ENCODE results near the gene TULP4.

Gene TULP4

DNA sequence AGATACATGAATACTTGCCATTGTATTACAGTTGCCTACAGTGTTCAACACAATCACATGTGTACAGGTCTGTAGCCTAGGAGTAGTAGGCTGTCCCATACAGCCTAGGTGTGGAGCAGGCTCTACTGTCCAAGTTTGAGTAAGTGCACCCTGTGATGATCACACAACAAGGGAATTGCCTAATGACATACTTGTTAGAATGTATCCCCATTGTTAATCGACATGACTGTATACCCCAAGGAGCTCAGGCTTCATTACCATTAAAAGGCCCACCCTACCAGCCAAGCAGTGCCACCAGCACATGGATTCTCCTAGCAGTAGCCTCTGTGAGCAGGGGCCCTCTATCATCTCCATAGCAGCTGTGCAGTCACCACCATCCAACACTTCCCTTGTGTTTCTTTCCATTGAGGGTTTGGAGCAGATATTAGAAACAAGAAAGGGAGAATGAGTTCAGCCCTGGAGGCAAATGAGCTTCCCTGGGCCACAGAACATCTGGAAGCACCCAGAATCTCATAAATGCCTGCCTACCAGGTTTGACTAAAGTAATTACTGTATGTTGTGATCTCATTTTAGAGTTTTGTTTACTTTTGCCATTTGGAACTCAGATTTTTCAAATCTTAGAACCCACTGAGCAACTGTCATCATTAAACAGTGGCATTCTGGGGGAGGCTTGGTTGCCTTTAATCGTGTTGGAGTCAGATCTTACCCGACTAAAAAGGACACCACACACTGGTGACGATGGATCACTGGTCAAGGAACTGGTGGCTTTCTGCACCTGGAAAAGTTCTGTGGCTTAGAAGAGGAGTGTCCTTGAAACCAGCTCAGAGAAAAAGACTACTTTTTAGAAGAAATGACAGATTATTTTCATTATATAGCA is 104.9 kb downstream of the TULP4 start:
- no peak for DNase-seq (ENCODE audit: extremely low read depth in 1 of 2, low read depth in 1 of 2)

DNA sequence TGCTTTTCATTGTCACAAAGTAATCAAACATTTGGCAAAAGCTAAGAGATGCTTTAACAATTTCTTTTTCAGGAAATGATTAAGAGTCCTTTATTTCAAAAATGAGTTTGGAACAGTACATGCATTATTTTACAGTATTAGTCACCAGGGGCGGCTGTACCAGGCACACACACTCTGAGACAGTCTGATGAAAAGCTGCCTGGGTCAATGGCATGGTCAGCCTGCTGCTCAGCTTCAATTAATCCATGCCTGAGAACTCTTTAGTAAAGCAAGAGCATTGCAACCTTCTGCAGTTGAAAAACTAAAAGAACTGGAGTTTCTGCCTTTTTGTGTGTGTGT is 105.5 kb downstream of the TULP4 start:
- no peak for DNase-seq (ENCODE audit: extremely low read depth in 1 of 2, low read depth in 1 of 2)

DNA sequence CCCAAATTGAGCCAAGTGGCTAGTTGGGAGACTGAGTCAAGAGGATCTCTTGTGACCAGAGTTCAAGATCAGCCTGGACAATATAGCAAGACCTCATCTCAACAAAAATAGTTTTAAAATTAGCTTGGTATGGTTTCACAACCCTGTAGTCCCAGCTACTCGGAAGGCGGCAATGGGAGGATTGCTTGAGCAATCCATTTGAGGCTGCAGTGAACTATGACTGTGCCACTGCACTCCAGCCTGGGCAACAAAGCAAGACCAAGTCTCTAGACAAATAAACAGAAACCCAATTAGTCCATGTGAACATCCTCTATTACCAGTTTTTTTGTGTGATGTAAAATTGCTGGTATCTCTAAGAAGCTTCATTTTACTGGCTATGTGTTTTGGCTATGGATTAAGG is 106.2 kb downstream of the TULP4 start:
- DNase-seq (ENCODE audit: extremely low read depth in 1 of 2, low read depth in 1 of 2) = no peak

DNA sequence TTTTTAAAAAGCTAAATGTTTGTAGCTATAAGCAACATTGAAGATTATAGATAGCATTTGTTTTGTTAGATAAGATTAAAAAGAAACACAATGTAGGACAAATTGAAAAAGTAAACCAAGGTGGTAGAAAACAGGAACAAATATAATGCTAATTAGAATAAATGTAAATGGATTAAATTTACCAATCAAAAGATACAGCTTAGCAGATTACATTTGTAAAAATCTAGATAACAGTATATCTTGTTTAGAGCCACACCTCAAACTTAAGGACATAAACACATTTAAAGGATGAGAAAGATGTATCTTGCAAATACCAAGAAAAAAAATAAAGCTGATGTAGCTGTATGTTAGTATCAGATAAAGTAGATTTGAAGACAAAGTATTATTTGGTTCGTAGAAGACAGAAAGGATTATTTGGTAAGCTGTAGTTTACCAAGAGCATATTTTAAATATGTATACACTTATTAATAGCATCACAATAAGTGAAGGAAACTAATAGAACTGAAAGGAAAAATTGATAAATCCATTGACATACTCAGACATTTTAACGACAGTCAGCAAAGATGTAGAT is 107.2 kb downstream of the TULP4 start:
- no peak for DNase-seq (ENCODE audit: extremely low read depth in 1 of 2, low read depth in 1 of 2)

DNA sequence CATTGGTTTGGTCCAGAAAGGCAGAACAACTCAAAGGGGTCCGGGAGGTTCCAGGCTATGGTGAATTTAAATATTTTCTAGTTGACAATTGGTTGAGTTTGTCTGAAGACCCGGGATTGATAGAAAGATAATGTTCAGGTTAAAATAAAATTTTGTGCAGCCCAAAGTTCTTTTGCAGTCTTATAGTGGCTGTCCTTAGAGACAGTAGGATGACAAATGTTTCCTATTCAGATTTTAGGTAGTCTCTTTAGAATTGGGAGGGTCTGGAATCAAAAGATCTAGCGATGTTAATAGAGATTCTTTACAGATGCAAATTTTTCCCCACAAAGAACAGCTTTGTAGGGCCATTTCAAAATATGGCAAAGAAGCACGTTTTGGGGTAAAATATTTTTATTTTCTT is 109.1 kb downstream of the TULP4 start:
- DNase-seq (ENCODE audit: extremely low read depth in 1 of 2, low read depth in 1 of 2) = no peak

DNA sequence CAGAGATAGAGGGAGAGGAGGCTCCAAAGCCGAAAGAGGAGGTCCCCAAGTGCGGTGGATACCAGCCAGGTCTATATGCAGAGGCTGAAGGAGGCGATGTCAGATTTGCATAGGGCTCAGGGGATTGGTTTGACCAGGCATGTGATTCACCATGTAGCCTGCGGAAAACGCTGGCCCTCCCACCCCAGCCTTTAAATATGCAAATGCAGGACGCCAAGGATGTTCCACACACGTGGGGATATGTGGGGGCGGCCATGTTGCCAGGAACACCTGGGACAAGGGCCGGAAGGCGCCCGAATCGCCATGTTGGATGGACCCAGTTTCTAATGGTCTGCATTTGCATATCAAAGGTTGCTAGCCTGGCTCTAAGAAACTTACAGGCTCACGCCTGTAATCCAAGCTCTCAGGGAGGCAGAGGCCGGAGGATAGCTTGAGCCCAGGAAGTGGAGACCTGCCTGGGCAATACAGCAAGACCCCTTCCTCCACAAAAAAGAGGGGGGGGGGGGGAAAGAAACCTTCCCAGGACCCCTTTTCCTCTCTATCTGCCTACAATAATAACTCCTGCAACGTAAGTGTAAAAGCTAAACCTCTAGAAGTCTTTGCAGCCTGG is 110.5 kb downstream of the TULP4 start:
- DNase-seq (ENCODE audit: extremely low read depth in 1 of 2, low read depth in 1 of 2) = no peak

DNA sequence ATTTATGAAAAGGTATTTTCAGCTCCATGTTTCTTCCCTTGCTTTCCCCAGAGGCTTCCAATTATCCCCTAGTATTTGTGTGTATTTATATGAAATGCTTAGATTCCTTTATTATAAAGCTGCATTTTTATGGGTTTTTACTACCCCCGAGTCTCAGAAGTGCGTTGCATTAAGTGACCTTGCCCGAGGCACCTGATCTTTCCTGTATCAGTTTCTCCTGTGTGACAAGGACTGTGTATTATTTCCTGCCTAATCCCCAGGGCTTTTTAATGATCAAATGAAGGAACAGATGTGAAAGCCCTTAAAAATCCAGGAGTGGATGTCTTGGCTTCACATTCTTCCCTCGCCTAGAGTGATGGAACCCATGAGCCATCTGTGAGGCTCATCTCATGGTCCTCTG is 118.8 kb downstream of the TULP4 start:
- no peak for DNase-seq (ENCODE audit: extremely low read depth in 1 of 2, low read depth in 1 of 2)

DNA sequence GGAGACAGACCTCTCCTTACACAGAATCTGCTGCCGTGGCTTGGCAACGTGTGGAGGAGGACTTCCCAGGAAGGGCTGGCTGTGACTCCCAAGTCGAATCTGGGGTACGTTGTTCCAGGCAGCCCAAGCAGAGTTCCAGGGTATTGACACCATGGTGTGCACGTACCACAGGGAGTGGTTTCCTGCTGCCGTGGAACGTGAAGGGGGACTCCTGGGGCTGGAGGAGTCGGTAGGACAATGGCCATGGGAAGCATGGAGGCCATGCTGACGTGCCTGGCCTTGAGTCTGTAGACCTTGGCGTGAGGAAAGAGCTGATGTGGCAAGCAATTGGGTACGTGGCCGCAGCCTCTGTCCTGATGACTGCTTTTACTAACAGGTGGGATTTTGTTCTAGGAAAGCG is 119.3 kb downstream of the TULP4 start:
- no peak for DNase-seq (ENCODE audit: extremely low read depth in 1 of 2, low read depth in 1 of 2)

DNA sequence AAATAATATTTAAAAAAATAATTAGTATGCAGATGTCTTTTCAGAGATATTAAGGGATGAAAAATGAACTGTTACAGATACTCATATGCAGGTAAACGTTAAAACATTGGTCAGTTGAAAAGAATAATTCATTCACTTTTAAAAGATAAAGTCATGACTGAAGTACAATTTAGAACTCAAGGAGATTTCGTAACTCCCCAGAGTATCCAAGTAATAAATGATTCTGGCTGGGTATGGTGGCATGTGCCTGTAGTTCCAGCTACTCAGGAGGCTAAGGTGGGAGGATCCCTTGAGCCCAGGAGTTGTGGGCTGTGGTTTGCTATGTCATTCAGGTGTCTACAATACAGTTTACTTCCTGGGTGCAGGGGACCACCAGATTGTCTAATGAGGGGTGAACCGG is 125.3 kb downstream of the TULP4 start:
- DNase-seq (ENCODE audit: extremely low read depth in 1 of 2, low read depth in 1 of 2) = no peak

DNA sequence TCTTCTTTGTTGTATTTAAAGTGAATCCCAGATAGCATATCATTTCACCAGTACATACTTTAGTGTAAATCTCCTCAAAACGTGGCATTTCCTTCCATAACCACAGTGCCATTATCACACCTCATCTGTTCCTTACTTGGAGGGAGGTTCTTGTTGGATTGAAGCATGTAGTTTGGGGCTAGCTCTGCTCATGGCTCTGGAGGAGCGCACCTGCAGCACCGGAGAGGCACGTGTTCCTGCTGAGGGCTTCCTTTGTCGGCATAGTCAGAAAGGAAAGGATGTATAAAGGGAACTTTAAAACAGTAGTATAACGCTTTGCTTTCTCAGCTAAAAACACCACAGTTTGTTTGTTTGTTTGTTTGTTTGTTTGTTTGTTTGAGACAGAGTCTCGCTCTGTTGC is 126.0 kb downstream of the TULP4 start:
- no peak for DNase-seq (ENCODE audit: extremely low read depth in 1 of 2, low read depth in 1 of 2)

DNA sequence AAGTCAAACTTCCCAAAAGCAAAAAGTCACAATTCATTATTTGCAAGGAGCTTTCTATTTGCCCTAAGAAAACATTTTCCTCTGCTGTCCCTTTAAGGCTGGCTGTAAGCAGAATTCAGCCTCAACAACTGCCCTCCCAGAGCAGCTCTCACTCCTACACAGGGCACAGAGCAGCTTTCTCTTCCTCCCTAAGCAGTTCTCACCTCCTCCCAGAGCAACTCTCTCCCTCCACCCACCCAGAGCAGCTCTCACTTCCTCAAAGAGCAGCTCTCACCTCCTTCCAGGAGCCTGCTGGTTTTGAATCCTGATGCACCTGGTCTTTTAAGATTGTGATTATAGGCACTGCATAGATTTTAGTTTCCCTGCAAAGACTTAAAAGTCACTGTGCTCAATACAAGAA is 127.0 kb downstream of the TULP4 start:
- DNase-seq (ENCODE audit: extremely low read depth in 1 of 2, low read depth in 1 of 2) = no peak

DNA sequence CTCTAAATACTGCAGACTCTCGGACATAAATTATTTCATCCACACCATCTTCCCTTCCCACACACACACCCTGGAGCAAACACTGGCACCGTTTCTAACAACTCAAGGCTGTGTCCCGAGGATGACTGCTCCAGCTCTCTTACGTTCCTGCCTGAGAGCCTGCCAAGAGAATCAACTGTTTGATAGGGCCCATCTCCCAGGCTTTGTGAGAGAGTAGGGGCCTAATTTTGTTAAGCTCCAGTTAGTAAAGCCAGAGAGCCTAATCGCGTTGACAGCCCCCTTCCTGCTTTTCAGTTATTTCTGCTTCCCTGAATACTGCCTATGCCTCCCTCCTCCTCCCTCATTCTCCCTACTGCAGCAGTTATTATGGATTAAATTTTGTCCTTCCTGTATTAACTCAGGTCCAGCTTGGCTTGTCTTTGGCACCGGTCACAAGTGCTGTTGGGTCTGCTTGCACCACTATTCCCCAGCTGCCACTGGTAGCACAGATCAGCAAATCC is 129.5 kb downstream of the TULP4 start:
- no peak for DNase-seq (ENCODE audit: extremely low read depth in 1 of 2, low read depth in 1 of 2)

DNA sequence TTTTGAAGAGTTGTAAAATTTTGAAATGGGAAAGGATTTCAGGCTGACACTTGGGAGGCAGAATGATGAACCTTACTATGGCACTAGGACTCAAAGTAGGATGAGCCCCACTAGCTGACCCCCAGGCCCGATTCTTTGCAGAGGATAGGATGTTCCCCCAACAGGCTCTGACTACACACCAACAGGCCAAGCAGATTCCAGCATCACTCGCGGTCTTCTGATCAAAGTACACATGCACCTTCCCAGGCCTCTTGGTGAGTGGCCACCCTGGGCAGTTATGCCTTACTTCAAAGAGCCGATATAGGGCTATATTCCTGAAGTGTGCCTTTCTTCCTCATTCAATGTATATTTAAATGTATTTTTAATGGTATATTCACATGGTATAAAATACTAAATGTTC is 130.0 kb downstream of the TULP4 start:
- DNase-seq (ENCODE audit: extremely low read depth in 1 of 2, low read depth in 1 of 2) = no peak

DNA sequence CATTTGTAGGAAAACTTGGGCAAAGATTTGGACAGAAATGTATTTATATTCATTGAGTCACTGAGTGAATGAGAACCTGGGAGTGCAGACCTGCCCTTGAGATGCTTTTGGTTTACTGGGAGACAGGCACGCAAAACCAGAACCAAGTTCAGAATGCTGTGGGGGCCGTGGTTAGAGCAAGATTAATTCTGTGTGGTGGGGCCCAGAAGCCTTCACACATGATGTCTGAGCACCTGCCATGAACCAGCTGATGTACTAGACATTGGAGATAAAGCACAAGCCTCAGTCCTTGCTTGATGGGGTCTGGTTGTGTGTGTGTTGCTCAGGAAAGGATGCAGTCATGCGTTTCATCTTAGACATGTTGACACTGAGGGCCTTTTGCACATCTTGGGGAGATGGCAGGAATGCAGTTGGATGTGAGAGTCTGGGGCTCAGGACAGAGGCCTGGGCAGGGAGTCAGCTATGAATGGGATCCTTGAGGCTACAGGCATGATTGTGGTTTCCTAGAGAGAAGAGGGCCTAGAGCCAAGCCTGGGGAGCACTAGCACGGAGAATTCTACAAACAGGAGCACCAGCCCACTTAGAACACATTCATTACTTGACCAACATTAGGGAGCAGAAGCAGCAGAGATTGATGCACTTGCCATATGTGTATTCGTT is 133.3 kb downstream of the TULP4 start:
- no peak for DNase-seq (ENCODE audit: extremely low read depth in 1 of 2, low read depth in 1 of 2)

DNA sequence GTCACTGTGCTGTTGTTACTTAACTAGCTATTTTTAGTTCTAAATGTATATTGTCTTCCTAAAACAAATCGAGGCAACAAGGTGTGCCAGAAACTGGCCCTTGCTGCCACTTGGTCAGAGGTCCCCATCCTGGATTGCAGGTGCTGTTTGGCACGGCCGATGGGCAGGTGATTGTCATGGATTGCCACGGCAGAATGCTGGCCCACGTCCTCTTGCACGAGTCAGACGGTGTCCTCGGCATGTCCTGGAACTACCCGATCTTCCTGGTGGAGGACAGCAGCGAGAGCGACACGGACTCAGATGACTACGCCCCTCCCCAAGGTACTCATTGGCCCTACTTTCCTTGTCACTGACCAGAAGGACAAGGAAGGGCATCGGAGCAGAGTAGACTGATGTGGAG is 136.6 kb downstream of the TULP4 start:
- no peak for DNase-seq (ENCODE audit: extremely low read depth in 1 of 2, low read depth in 1 of 2)

DNA sequence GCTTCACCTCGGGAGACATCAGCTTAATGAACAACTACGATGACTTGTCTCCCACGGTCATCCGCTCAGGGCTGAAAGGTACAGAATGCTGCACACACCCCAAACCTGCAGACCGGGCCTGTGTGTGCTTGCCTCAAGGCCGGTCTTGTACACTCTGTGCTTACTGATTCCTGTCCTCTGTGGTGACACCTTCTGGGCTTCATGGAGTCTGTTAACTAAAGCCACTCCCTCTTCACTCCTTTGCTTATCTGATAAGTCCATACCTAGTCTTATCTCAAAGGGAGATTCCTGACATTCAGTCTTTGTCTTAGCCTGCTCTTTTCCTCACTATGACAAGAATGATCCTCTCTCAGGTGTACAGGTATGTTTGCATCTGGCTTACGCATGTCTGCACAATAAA is 139.9 kb downstream of the TULP4 start:
- DNase-seq (ENCODE audit: extremely low read depth in 1 of 2, low read depth in 1 of 2) = no peak

DNA sequence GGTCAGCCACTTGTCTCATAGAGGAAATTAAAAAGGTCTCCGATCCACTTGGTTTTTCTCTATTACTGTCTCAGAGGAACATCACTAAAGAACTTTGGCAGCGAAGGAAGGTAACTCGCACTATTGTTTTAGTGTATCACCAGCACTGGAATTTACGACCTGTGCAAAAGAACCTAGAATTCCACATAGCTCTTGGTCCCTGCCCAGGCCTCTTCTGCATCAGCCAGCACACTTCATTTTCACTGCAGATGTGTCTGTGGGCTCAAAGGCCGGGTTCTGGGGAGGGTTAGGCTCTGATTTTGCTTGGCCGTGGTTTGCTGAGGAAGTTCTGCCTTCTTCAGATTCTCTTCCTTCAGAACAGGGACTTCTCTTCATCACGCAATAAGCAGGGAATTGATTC is 144.9 kb downstream of the TULP4 start:
- DNase-seq (ENCODE audit: extremely low read depth in 1 of 2, low read depth in 1 of 2) = no peak

DNA sequence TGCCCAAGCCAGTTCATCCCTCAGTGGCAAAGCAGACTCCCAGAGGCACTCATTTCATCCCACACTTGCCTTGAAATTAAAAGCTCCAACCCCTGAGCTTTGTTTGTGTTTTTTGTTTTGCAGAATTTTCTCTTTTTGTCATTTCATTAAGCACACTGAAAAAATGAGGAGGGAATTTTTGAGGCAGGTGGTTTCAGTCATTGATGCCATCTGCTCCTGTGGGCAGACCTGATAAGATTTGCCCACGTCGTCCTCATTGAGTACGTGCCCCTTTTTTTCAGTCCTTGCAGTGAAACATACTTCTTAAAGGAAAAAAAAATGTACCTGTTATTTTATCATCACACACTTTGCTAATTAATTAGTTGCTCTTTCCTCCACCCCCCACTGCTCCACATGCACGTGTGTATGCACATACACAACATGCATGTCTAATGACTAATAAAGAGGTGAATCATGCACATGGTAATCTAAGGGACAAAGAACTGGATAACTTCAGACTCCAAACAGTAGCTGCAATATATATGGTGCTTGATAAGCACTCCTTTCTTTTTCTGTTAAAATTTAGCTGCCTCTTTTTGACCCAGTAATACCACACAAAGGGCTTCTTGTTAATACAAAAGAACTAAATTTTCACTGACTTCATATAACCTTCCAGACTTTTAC is 145.5 kb downstream of the TULP4 start:
- DNase-seq (ENCODE audit: extremely low read depth in 1 of 2, low read depth in 1 of 2) = no peak

DNA sequence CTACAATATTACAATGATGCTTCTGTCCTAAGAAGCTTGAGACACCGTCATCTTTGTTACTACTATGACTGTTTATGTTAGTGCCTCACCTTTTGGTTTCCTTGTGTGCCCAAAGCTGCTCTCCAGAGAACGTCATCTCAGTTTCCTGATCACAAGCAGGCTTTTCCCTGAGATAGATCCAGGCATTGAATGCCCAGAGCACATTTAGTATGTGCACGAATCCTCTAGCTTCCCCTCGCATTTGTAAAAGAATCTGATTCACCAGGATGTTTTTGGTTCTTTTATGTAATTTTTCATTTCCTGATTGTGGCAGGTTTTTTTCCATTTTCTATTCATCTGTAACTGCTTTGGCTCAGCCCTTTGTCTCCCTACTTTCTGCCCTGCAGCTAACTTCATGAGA is 147.5 kb downstream of the TULP4 start:
- DNase-seq (ENCODE audit: extremely low read depth in 1 of 2, low read depth in 1 of 2) = no peak

DNA sequence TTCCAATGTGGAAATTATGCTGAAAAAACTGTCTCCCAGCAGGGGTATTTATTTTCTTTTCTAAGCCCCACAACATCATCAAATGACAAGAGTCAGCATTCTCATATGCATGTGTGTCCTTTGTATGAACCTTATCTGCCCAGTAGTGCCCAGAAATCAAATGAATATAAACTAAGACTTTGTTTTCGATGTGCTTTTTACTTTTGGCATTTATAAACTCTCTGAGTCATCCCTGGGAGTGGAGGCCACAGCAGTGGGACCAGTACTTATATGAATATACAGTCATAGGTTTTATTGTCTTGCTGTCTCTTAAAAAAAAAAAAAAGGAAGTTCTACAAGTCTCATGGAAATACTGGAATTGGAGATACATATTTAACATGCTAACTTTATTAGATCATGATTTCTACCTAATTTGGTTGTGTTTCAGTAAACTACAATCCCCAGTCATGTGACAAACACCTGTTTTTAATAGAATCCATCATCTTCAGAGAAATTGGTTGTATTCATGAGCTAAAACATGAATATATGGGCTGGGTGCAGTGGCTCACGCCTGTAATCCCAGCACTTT is 148.4 kb downstream of the TULP4 start:
- no peak for DNase-seq (ENCODE audit: extremely low read depth in 1 of 2, low read depth in 1 of 2)

DNA sequence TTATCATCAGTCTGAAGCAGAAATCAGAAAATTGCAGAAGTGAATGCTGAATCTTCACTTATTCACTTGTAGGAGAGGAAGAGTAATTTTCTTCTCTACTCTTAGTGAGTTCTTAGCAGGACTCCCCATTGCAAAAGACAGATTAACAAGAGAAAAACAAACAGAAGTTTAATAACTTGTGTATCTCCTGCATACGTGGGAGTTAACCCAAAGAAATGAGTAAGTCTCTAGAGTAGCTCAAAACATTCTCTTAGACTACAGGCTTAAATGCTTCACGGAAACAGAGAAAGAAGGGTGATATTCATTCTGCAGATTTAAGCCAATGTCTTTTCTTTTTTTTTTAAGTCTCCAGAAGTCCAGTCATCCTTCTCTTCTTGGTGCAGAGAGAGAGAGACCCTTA is 149.7 kb downstream of the TULP4 start:
- no peak for DNase-seq (ENCODE audit: extremely low read depth in 1 of 2, low read depth in 1 of 2)
